HepG2 (cell line): ENCODE data around the gene LRRC28. TPM values are rescaled to one million over a fixed set of nuclear protein-coding genes. Genes with fewer than 3 reads are reported as not detected.

Experiments used
- BATF2 ChIP-seq: sonication (generic); formaldehyde crosslinking; IDR thresholded peaks from 2 replicates; pipeline ENCODE4 v1.8.0; 2022; ENCODE audit warnings: mild to moderate bottlenecking, missing genetic modification reagents, moderate library complexity
- BORCS8-MEF2B ChIP-seq: sonication (generic); formaldehyde crosslinking; IDR thresholded peaks from 2 replicates; pipeline ENCODE4 v1.8.0; 2022; ENCODE audit warnings: mild to moderate bottlenecking, missing genetic modification reagents
- DDIT3 ChIP-seq: sonication (generic); formaldehyde crosslinking; IDR thresholded peaks from 2 replicates; pipeline ENCODE4 v1.4.0; 2020; ENCODE audit warnings: mild to moderate bottlenecking, missing genetic modification reagents
- GTF2F1 ChIP-seq: fragments of 150-350 bp; IDR thresholded peaks from 2 replicates; pipeline ENCODE4 v1.6.1; 2014; ENCODE audit warnings: low read length
- HDAC1 ChIP-seq: sonication (generic); formaldehyde crosslinking; IDR thresholded peaks from 2 replicates; pipeline ENCODE4 v1.5.1; 2020; ENCODE audit warnings: mild to moderate bottlenecking, missing genetic modification reagents
- KLF11 ChIP-seq: IDR thresholded peaks from 2 replicates; pipeline ENCODE4 v1.6.1; 2016; ENCODE audit warnings: missing compliant biosample characterization
- MAF1 ChIP-seq: sonication (generic); formaldehyde crosslinking; IDR thresholded peaks from 2 replicates; pipeline ENCODE4 v1.5.0; 2020; ENCODE audit warnings: missing genetic modification reagents, borderline replicate concordance
- MBNL3 ChIP-seq: fragments of 250-450 bp; sonication (Bioruptor Pico); conservative IDR thresholded peaks from 2 replicates; pipeline ENCODE4 v1.8.0; 2022; ENCODE audit warnings: mild to moderate bottlenecking, inconsistent platforms
- MED1 ChIP-seq: sonication (generic); formaldehyde crosslinking; IDR thresholded peaks from 2 replicates; pipeline ENCODE4 v1.4.0; 2020; ENCODE audit warnings: missing genetic modification reagents
- MEIS1 ChIP-seq: sonication (generic); formaldehyde crosslinking; IDR thresholded peaks from 2 replicates; pipeline ENCODE4 v1.9.0; 2021; ENCODE audit warnings: mild to moderate bottlenecking, missing genetic modification reagents, moderate library complexity, borderline replicate concordance
- MTF2 ChIP-seq: sonication (generic); formaldehyde crosslinking; IDR thresholded peaks from 2 replicates; pipeline ENCODE4 v1.5.0; 2020; ENCODE audit warnings: missing genetic modification reagents, borderline replicate concordance
- PHF21A ChIP-seq: sonication (generic); formaldehyde crosslinking; IDR thresholded peaks from 2 replicates; pipeline ENCODE4 v1.5.0; 2020; ENCODE audit warnings: mild to moderate bottlenecking, missing genetic modification reagents
- POGK ChIP-seq: sonication (generic); formaldehyde crosslinking; conservative IDR thresholded peaks from 2 replicates; pipeline ENCODE4 v1.8.0; 2022; ENCODE audit warnings: mild to moderate bottlenecking, moderate library complexity, missing genetic modification reagents
- SP5 ChIP-seq: IDR thresholded peaks from 2 replicates; pipeline ENCODE4 v1.6.1; 2016; ENCODE audit warnings: low read depth, borderline replicate concordance
- TCF12 ChIP-seq, 2 experiments: fragments of 450-650 bp in 1 of 2; sonication (generic) in 1 of 2; formaldehyde crosslinking in 1 of 2; IDR thresholded peaks; 2 replicates each; pipeline versions ENCODE4 v1.6.1 to v1.8.0; 2017 to 2022; ENCODE audit warnings: antibody characterized with exemption in 1 of 2, mild to moderate bottlenecking in 1 of 2, missing genetic modification reagents in 1 of 2, moderate library complexity in 1 of 2
- TCF7L2 ChIP-seq: IDR thresholded peaks from 2 replicates; pipeline ENCODE4 v1.6.1; 2011; ENCODE audit warnings: mild to moderate bottlenecking, low read depth, low read length, moderate library complexity
- THRA ChIP-seq: sonication (generic); formaldehyde crosslinking; IDR thresholded peaks from 2 replicates; pipeline ENCODE4 v1.4.0; 2020; ENCODE audit warnings: missing genetic modification reagents, borderline replicate concordance
- TOE1 ChIP-seq: sonication (generic); formaldehyde crosslinking; IDR thresholded peaks from 2 replicates; pipeline ENCODE4 v1.4.0; 2020; ENCODE audit warnings: mild to moderate bottlenecking, missing genetic modification reagents
- ZBTB44 ChIP-seq: sonication (generic); formaldehyde crosslinking; IDR thresholded peaks from 2 replicates; pipeline ENCODE4 v1.4.0; 2020; ENCODE audit warnings: missing genetic modification reagents
- ZNF20 ChIP-seq: sonication (generic); formaldehyde crosslinking; IDR thresholded peaks from 2 replicates; pipeline ENCODE4 v1.4.0; 2020; ENCODE audit warnings: mild to moderate bottlenecking, moderate library complexity, missing genetic modification reagents
- ZNF367 ChIP-seq: sonication (generic); formaldehyde crosslinking; IDR thresholded peaks from 2 replicates; pipeline ENCODE4 v1.4.0; 2020; ENCODE audit warnings: missing genetic modification reagents, borderline replicate concordance
- ZNF44 ChIP-seq: sonication (generic); formaldehyde crosslinking; IDR thresholded peaks from 2 replicates; pipeline ENCODE4 v1.5.1; 2020; ENCODE audit warnings: mild to moderate bottlenecking, missing genetic modification reagents
- ZNF446 ChIP-seq: sonication (generic); formaldehyde crosslinking; IDR thresholded peaks from 2 replicates; pipeline ENCODE4 v1.5.0; 2020; ENCODE audit warnings: mild to moderate bottlenecking, missing genetic modification reagents
- ZNF567 ChIP-seq: sonication (generic); formaldehyde crosslinking; IDR thresholded peaks from 2 replicates; pipeline ENCODE4 v1.8.1; 2023; ENCODE audit warnings: mild to moderate bottlenecking, missing genetic modification reagents, borderline replicate concordance
- ZNF569 ChIP-seq: sonication (generic); formaldehyde crosslinking; IDR thresholded peaks from 2 replicates; pipeline ENCODE4 v1.5.0; 2020; ENCODE audit warnings: mild to moderate bottlenecking, missing genetic modification reagents, moderate library complexity, borderline replicate concordance
- ZNF652 ChIP-seq: IDR thresholded peaks from 2 replicates; pipeline ENCODE4 v1.6.1; 2016; ENCODE audit warnings: low read depth, borderline replicate concordance
- ZNF674 ChIP-seq: sonication (generic); formaldehyde crosslinking; IDR thresholded peaks from 2 replicates; pipeline ENCODE4 v1.5.0; 2020; ENCODE audit warnings: low read depth, mild to moderate bottlenecking, missing genetic modification reagents
- polyA plus RNA-seq, 8 experiments: library from polyadenylated mRNA; depleted of rRNA in 3 of 8; stranded (reverse) in 7 of 8; unstranded in 1 of 8; fragments of >200 nt; fragmentation: Illumina TruSeq in 4 of 8; extraction: Trizol in 4 of 8; gene quantifications; 2 replicates each; pipeline versions ENCODE4 v1.2.1 to v1.2.3, GENCODE V29; 2011 to 2016; ENCODE audit warnings: low read depth in 4 of 8, missing spikeins in 1 of 8, mixed read lengths in 1 of 8; ENCODE audit not compliant: insufficient read depth in 1 of 8
- total RNA-seq, 5 experiments: library from RNA; depleted of rRNA; stranded (reverse); fragments of >200 nt; fragmentation: Illumina TruSeq; extraction: Trizol; gene quantifications; 2 replicates each; pipeline ENCODE4 v1.2.3, GENCODE V29; 2016; ENCODE audit warnings: low read depth in 1 of 5

The LRRC28 gene
- total and polyA plus RNA-seq, 2 of the 13 experiments (the other 11 are each of a cell fraction or from before 2014, with no cell fraction given) = 17.5 to 21.3 TPM

- no peak for TF ChIP-seq MBNL3 (CRISPR knock-in tag)
- no peak for TF ChIP-seq BATF2
- peak; percentile 54; the same call in 1 of the 2 replicates for TF ChIP-seq SP5 (CRISPR knock-in tag)
- TF ChIP-seq TOE1 = no peak
- no peak for TF ChIP-seq ZNF569
- peak; percentile 91; the same call in 1 of the 2 replicates for TF ChIP-seq THRA (CRISPR knock-in tag)
- peak; percentile 56 for TF ChIP-seq MED1
- TF ChIP-seq MTF2 = no peak
- peak; percentile 63; the same call in 1 of the 2 replicates for TF ChIP-seq HDAC1 (CRISPR knock-in tag)
- no peak for TF ChIP-seq MAF1
- no peak for TF ChIP-seq POGK
- TF ChIP-seq TCF7L2 = no peak
- TF ChIP-seq TCF12 (IDR thresholded peaks at IDR 0.05) = no peak
- no peak for TF ChIP-seq TCF12 (CRISPR knock-in tag; IDR thresholded peaks at IDR 0.05)
- TF ChIP-seq PHF21A (CRISPR knock-in tag) = 0 out of 2 replicates have a peak, but pooled peaks have one; percentile 32
- no peak for TF ChIP-seq DDIT3 (CRISPR knock-in tag)
- TF ChIP-seq ZNF674 (CRISPR knock-in tag) = no peak
- TF ChIP-seq ZNF20 = no peak
- no peak for TF ChIP-seq ZNF446 (CRISPR knock-in tag)
- no peak for TF ChIP-seq ZNF44 (CRISPR knock-in tag)
- TF ChIP-seq ZBTB44 (CRISPR knock-in tag) = no peak
- no peak for TF ChIP-seq ZNF567 (CRISPR knock-in tag)
- TF ChIP-seq KLF11 (CRISPR knock-in tag) = no peak
- no peak for TF ChIP-seq MEIS1 (CRISPR knock-in tag)
- TF ChIP-seq ZNF652 (CRISPR knock-in tag) = peak; percentile 72; the same call in 1 of the 2 replicates
- TF ChIP-seq ZNF367 (CRISPR knock-in tag) = no peak
- TF ChIP-seq BORCS8-MEF2B = no peak
- TF ChIP-seq GTF2F1 = no peak
Observed at GRCh38 chr15:99326235-99326634, 75.0 kb downstream of the LRRC28 start (continued).
